GM21447 (cell line): ENCODE results near the gene KIF1C.
"Not testable (repeated sequence)": the region's sequence is repeated elsewhere in the genome, so short reads cannot be mapped to it uniquely, and the experiment has no call there.

Source experiments
- ATAC-seq: cut with Tn5 transposase; IDR thresholded peaks from one replicate; pipeline ENCODE4 v1.9.1; 2021; ENCODE audit not compliant: unreplicated experiment

The KIF1C gene

GRCh38 chr17:5042157-5043022, 44.6 kb downstream of the KIF1C start:
- ATAC-seq = no peak

GRCh38 chr17:5043524-5043923, 45.8 kb downstream of the KIF1C start:
- ATAC-seq = no peak

GRCh38 chr17:5044630-5045029, 46.9 kb downstream of the KIF1C start:
- ATAC-seq = no peak

- ATAC-seq = no peak
These were observed 47.7 kb downstream of the KIF1C start for GRCh38 chr17:5045496-5045895.

GRCh38 chr17:5047446-5047845, 49.7 kb downstream of the KIF1C start:
- no peak for ATAC-seq

GRCh38 chr17:5049314-5049841, 51.6 kb downstream of the KIF1C start:
- ATAC-seq = no peak

GRCh38 chr17:5050278-5050677, 52.5 kb downstream of the KIF1C start:
- no peak for ATAC-seq

- no peak for ATAC-seq
These were observed 57.8 kb downstream of the KIF1C start for GRCh38 chr17:5055543-5055942.

- ATAC-seq = no peak
These were observed 67.5 kb downstream of the KIF1C start for GRCh38 chr17:5065227-5065744.

- no peak for ATAC-seq
These were observed 70.5 kb downstream of the KIF1C start for GRCh38 chr17:5068236-5068635.

- no peak for ATAC-seq
These were observed 72.0 kb downstream of the KIF1C start for GRCh38 chr17:5069724-5070123.

- not testable (repeated sequence) for ATAC-seq
These were observed 77.7 kb downstream of the KIF1C start for GRCh38 chr17:5075472-5075871.

GRCh38 chr17:5077275-5077674, 79.5 kb downstream of the KIF1C start:
- not testable (repeated sequence) for ATAC-seq

GRCh38 chr17:5077781-5078105, 80.0 kb downstream of the KIF1C start:
- no peak for ATAC-seq
